T-helper 9 cell (primary cell): ENCODE results near the gene PRRT1B.
A peak's percentile ranks its signal among the peaks of the same experiment; 100 is the strongest.

ENCODE experiments used
- DNase-seq: peaks from one replicate; pipeline ENCODE4 v3.0.0-alpha.2; 2020

The PRRT1B gene

GRCh38 chr9:131554087-131554842 is 8.9 kb downstream of the PRRT1B start:
- DNase-seq, result no peak

- no peak for DNase-seq
Measured at GRCh38 chr9:131554843-131555351, 9.6 kb downstream of the PRRT1B start.

- DNase-seq, result no peak
Measured at GRCh38 chr9:131555841-131556673, 10.7 kb downstream of the PRRT1B start.

GRCh38 chr9:131557855-131558548 is 12.7 kb downstream of the PRRT1B start:
- DNase-seq, result no peak

GRCh38 chr9:131559421-131560000 is 14.2 kb downstream of the PRRT1B start:
- no peak for DNase-seq

GRCh38 chr9:131562032-131562959 is 17.0 kb downstream of the PRRT1B start:
- DNase-seq, result no peak

GRCh38 chr9:131565369-131565768 is 20.0 kb downstream of the PRRT1B start:
- DNase-seq, result no peak

GRCh38 chr9:131566158-131566557 is 20.8 kb downstream of the PRRT1B start:
- DNase-seq, result no peak

- DNase-seq, result no peak
Measured at GRCh38 chr9:131567910-131568309, 22.6 kb downstream of the PRRT1B start.

- no peak for DNase-seq
Measured at GRCh38 chr9:131574730-131575640, 29.7 kb downstream of the PRRT1B start.

- no peak for DNase-seq
Measured at GRCh38 chr9:131575946-131576853, 30.9 kb downstream of the PRRT1B start.

GRCh38 chr9:131577005-131578000 is 32.0 kb downstream of the PRRT1B start:
- no peak for DNase-seq

GRCh38 chr9:131578021-131578420 is 32.7 kb downstream of the PRRT1B start:
- no peak for DNase-seq

GRCh38 chr9:131578731-131579504 is 33.6 kb downstream of the PRRT1B start:
- peak; percentile 20 for DNase-seq

GRCh38 chr9:131579789-131580211 is 34.5 kb downstream of the PRRT1B start:
- DNase-seq, result no peak

GRCh38 chr9:131580358-131580757 is 35.0 kb downstream of the PRRT1B start:
- no peak for DNase-seq

GRCh38 chr9:131582056-131582455 is 36.7 kb downstream of the PRRT1B start:
- DNase-seq, result no peak
